Smooth muscle cell (in vitro differentiated cells): ENCODE results near the gene LMOD3. TPM values are rescaled to one million over a fixed set of nuclear protein-coding genes. Genes with fewer than 3 reads are reported as not detected.

Experiments
- DNase-seq: peaks from one replicate; lab custom pipeline; 2025; ENCODE audit not compliant: unreplicated experiment; lab: John Stamatoyannopoulos, UW
- H2AFZ ChIP-seq: fragments of 200-600 bp; sonication (generic); 2 replicates; pipeline ENCODE4 v1.6.0; 2016; ENCODE audit warnings: antibody characterized with exemption, low read depth, mild to moderate bottlenecking
- H3F3A ChIP-seq: fragments of 200-600 bp; sonication (generic); 2 replicates; pipeline ENCODE4 v1.6.0; 2017; ENCODE audit warnings: antibody characterized with exemption, low read depth
- H3K27ac ChIP-seq: fragments of 200-600 bp; sonication (generic); 2 replicates; pipeline ENCODE4 v1.5.1; 2016; ENCODE audit warnings: low read depth, mild to moderate bottlenecking
- H3K27me3 ChIP-seq: fragments of 200-600 bp; sonication (generic); 2 replicates; pipeline ENCODE4 v1.6.1; 2016; ENCODE audit warnings: low read depth, mild to moderate bottlenecking
- H3K36me3 ChIP-seq: fragments of 200-600 bp; sonication (generic); 2 replicates; pipeline ENCODE4 v1.5.1; 2016; ENCODE audit warnings: low read depth
- H3K4me1 ChIP-seq: fragments of 200-600 bp; sonication (generic); 2 replicates; pipeline ENCODE4 v1.5.1; 2016; ENCODE audit warnings: low read depth
- H3K4me2 ChIP-seq: fragments of 200-600 bp; sonication (generic); 2 replicates; pipeline ENCODE4 v1.6.0; 2016; ENCODE audit warnings: mild to moderate bottlenecking
- H3K4me3 ChIP-seq: fragments of 200-600 bp; sonication (generic); 2 replicates; pipeline ENCODE4 v1.5.1; 2016; ENCODE audit warnings: mild to moderate bottlenecking
- H3K79me2 ChIP-seq: fragments of 200-600 bp; sonication (generic); 2 replicates; pipeline ENCODE4 v1.6.0; 2016; ENCODE audit warnings: low read depth, mild to moderate bottlenecking
- H3K9ac ChIP-seq: fragments of 200-600 bp; sonication (generic); 2 replicates; pipeline ENCODE4 v1.6.0; 2016; ENCODE audit warnings: low read depth
- H3K9me3 ChIP-seq: fragments of 200-600 bp; sonication (generic); replicated peaks from 2 replicates; pipeline ENCODE4 v1.5.1; 2016; ENCODE audit warnings: low read depth
- H4K20me1 ChIP-seq: fragments of 200-600 bp; sonication (generic); 2 replicates; pipeline ENCODE4 v1.6.0; 2016; ENCODE audit warnings: low read depth
- WGBS: methylation state at CpG from one replicate; pipeline ENCODE4 v1.1.7; 2016; ENCODE audit warnings: low lambda C conversion rate; 5-methylcytosine and 5-hydroxymethylcytosine counted together
- polyA plus RNA-seq: library from polyadenylated mRNA; unstranded; fragments of >200 nt; fragmentation: Nextera tagmentation; extraction: Ambion mirVana; gene quantifications from 2 replicates; pipeline ENCODE4 v1.2.1, GENCODE V29; 2016
- total RNA-seq: library from RNA; depleted of rRNA; stranded (reverse); fragments of >200 nt; gene quantifications from 2 replicates; pipeline ENCODE4 v1.2.3, GENCODE V29; 2014
- TF ChIP-seq, protein P1 (sequence below): fragments of 200-600 bp; sonication (generic); IDR thresholded peaks from 2 replicates; pipeline ENCODE4 v1.5.1; 2017; ENCODE audit warnings: borderline replicate concordance, mild to moderate bottlenecking, antibody characterized with exemption; ENCODE audit not compliant: insufficient read depth, poor library complexity, severe bottlenecking

The LMOD3 gene
- total and polyA plus RNA-seq, 2 experiments from 2014 or later, result not detected

DNA sequence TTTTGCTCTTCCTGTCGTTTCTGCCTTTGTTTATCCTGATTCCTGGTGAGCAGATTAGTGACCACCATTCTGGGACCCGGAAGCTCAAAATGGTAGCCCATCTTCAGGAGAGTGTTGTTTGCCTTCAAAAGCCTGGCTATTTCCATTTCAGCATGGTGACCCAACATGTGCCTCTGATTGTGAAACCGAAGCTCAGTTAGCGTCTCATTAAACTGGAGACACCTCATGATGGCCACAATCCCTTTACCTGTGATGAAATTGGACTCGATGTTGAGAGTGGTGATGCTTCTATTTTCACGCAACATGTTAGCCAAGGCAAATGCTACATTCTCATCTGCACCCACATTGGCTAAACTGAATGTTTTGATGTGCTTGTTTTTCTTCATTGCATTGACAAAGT is 3.3 kb downstream of the LMOD3 start:
- no peak overlapping the region for H3K9ac ChIP-seq
- H3K4me2 ChIP-seq, result no peak overlapping the region
- no peaks in the 10 kb centered on the region for H3K36me3 ChIP-seq
- H2AFZ ChIP-seq, result no peak overlapping the region
- no peaks in the 10 kb centered on the region for H3F3A ChIP-seq
- H3K4me3 ChIP-seq, result no peak overlapping the region
- H3K4me1 ChIP-seq, result no peaks in the 10 kb centered on the region
- DNase-seq, result no peak
- no peaks in the 10 kb centered on the region for H4K20me1 ChIP-seq
- H3K9me3 ChIP-seq, result no peaks in the 10 kb centered on the region
- WGBS, result 91% methylated on average over 6 of the region's 6 CpGs
- TF ChIP-seq, protein P1, sequence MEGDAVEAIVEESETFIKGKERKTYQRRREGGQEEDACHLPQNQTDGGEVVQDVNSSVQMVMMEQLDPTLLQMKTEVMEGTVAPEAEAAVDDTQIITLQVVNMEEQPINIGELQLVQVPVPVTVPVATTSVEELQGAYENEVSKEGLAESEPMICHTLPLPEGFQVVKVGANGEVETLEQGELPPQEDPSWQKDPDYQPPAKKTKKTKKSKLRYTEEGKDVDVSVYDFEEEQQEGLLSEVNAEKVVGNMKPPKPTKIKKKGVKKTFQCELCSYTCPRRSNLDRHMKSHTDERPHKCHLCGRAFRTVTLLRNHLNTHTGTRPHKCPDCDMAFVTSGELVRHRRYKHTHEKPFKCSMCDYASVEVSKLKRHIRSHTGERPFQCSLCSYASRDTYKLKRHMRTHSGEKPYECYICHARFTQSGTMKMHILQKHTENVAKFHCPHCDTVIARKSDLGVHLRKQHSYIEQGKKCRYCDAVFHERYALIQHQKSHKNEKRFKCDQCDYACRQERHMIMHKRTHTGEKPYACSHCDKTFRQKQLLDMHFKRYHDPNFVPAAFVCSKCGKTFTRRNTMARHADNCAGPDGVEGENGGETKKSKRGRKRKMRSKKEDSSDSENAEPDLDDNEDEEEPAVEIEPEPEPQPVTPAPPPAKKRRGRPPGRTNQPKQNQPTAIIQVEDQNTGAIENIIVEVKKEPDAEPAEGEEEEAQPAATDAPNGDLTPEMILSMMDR, result no peak
- H3K27ac ChIP-seq, result no peak overlapping the region
- no peaks in the 10 kb centered on the region for H3K27me3 ChIP-seq
- H3K79me2 ChIP-seq, result no peaks in the 10 kb centered on the region

GRCh38 chr3:69118555-69118954 is 3.8 kb downstream of the LMOD3 start:
- 96% methylated on average over 12 of the region's 12 CpGs for WGBS
- H2AFZ ChIP-seq, result no peak overlapping the region

GRCh38 chr3:69116897-69117296 is 5.5 kb downstream of the LMOD3 start:
- Histone ChIP-seq H3F3A (peaks cover 8% of the 10 kb centered on the region), H3K9me3 (no peaks in the 10 kb centered on the region), H3K4me3 (no peak overlapping the region), H4K20me1 (no peaks in the 10 kb centered on the region), H3K27ac (peak overlapping the region; percentile 26), H3K4me2 (no peak overlapping the region), H3K79me2 (no peaks in the 10 kb centered on the region), H3K9ac (no peak overlapping the region), H3K36me3 (no peaks in the 10 kb centered on the region), H3K4me1 (no peaks in the 10 kb centered on the region), H3K27me3 (no peaks in the 10 kb centered on the region), H2AFZ (no peak overlapping the region)
- DNase-seq, result no peak
- 65% methylated on average over 3 of the region's 3 CpGs for WGBS
- TF ChIP-seq, protein P1, result no peak

More at GRCh38 chr3:69118555-69118954, 3.8 kb downstream of the LMOD3 start:
- Histone ChIP-seq H3K4me2 (no peak overlapping the region), H3K27me3 (no peaks in the 10 kb centered on the region), H3F3A (peaks cover 2% of the 10 kb centered on the region), H3K4me1 (no peaks in the 10 kb centered on the region), H3K4me3 (no peak overlapping the region), H4K20me1 (no peaks in the 10 kb centered on the region), H3K27ac (no peak overlapping the region), H3K9ac (no peak overlapping the region), H3K79me2 (no peaks in the 10 kb centered on the region), H3K36me3 (no peaks in the 10 kb centered on the region), H3K9me3 (no peaks in the 10 kb centered on the region)
- DNase-seq, result no peak
- TF ChIP-seq, protein P1, result no peak

DNA sequence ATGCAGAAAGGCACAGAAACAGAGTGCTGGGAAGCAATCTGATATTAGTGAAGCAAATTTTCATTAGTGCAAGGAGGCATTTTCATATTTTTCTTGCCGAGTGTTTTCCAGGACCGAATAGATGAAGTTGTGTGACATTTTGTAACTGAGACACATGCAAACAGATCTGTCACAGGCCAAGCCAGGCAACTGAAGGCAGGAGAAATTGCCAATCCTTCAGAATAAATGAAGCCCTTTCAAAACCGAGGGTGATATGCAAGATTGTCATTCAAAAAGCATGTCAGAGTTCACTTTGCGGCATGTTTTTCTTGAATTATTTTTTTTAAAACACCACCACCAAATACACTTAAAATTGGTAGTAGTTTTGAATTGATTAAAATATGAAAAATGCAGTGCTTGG is 6.2 kb downstream of the LMOD3 start:
- no peak for DNase-seq
- 84% methylated on average over 4 of the region's 4 CpGs for WGBS
- H3K4me2 ChIP-seq, result no peak overlapping the region
- no peak overlapping the region for H2AFZ ChIP-seq
- no peaks in the 10 kb centered on the region for H4K20me1 ChIP-seq
- no peaks in the 10 kb centered on the region for H3K9me3 ChIP-seq
- no peaks in the 10 kb centered on the region for H3K4me1 ChIP-seq
- H3F3A ChIP-seq, result peaks cover 8% of the 10 kb centered on the region
- no peak overlapping the region for H3K4me3 ChIP-seq
- no peaks in the 10 kb centered on the region for H3K79me2 ChIP-seq
- TF ChIP-seq, protein P1, result no peak
- peak overlapping the region; percentile 26 for H3K27ac ChIP-seq
- H3K9ac ChIP-seq, result no peak overlapping the region
- no peaks in the 10 kb centered on the region for H3K27me3 ChIP-seq
- no peaks in the 10 kb centered on the region for H3K36me3 ChIP-seq
